Stimulated activated CD8-positive, alpha-beta memory T cell treated with anti-CD3 and anti-CD28 coated beads, Interleukin-7, amount 100 ng/mL, for 48 hours (primary cell): Measurements from ENCODE around the gene TRIM44.
"Not testable (repeated sequence)": the region's sequence is repeated elsewhere in the genome, so short reads cannot be mapped to it uniquely, and the experiment has no call there.

ENCODE experiments used
- DNase-seq, 2 donors: peaks; one replicate each; pipeline ENCODE4 v3.0.0-alpha.2; 2020; ENCODE audit warnings: low read depth in 1 of 2; ENCODE audit errors: extremely low read depth in 1 of 2

TRIM44 gene

GRCh38 chr11:35714882-35715627 lies 52.5 kb downstream of the TRIM44 start:
- peak in 1 of 2 donors; percentile 2 for DNase-seq

GRCh38 chr11:35715677-35716076 lies 53.1 kb downstream of the TRIM44 start:
- not testable (repeated sequence) for DNase-seq

DNA sequence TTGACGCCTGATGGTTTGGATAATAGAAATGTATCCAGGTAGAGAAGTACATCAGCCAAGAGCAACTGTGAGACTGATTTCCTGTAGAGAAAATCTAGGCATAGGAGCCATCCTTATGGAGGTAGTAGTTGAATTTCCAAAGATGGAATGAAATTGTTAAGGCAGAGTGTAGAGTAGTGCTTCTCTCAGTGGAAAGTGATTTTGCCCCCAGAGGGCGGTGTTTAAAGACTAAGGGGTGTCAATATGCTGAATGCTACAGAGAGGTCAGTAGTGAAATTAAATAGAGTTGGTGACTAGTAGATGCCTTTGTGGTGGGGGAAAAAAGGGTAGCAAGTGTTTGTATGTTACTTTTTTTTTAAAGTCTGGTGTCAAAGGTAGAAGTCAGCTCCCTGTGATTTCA lies 54.5 kb downstream of the TRIM44 start:
- no peak for DNase-seq

DNA sequence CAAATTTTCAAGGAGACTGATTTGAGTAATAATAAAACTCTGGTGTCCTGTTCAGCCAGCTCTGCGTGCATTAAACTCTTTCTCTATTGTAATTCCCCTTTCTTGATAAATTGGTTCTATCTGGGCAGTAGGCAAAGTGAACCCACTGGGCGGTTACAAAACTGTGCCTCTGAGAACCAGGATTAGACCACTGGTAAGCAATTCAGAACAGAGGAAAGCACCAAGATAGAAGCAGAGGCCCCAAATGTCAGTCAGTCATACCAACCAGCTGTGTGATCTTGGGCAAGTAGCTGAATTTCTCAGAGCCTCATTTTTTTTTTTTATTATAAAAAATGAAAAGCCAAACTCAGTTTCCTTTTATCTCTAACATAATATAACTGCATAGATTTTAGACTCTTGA lies 54.9 kb downstream of the TRIM44 start:
- DNase-seq: no peak

- no peak for DNase-seq
Measured at GRCh38 chr11:35721651-35722282, 59.2 kb downstream of the TRIM44 start.

DNA sequence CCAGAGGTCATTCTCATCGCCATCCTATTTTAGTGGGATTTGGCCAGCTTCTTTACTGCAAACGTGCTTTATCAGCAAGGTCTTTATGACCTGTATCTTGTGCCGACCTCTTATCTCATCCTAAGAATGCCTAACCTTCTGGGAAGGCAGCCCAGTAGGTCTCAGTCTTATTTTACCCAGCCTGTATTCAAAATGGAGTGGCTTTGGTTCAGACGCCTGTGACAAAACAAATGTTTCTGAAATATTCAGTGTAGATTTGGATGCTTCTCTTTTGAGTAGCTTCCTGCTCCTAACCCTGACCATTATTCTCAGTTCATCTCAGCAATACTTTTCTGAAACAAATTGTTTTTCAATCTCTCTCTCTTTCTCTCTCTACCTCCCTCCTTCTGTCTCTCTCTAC lies 60.1 kb downstream of the TRIM44 start:
- no peak for DNase-seq

- no peak for DNase-seq
Measured at GRCh38 chr11:35723493-35723892, 60.9 kb downstream of the TRIM44 start.

- no peak for DNase-seq
Measured at GRCh38 chr11:35723913-35724312, 61.3 kb downstream of the TRIM44 start.

DNA sequence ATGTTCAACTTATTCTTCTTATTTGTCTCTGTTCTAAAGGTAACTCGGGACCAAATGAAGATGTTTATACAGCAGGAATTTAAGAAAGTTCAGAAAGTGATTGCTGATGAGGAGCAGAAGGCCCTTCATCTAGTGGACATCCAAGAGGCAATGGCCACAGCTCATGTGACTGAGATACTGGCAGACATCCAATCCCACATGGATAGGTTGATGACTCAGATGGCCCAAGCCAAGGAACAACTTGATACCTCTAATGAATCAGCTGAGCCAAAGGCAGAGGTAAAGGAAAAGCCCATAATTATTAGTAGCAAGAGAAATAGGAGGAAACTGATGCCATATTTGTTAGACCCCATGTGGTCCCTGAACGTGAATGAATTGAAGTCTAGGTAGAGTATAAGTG lies 63.3 kb downstream of the TRIM44 start:
- DNase-seq: no peak

DNA sequence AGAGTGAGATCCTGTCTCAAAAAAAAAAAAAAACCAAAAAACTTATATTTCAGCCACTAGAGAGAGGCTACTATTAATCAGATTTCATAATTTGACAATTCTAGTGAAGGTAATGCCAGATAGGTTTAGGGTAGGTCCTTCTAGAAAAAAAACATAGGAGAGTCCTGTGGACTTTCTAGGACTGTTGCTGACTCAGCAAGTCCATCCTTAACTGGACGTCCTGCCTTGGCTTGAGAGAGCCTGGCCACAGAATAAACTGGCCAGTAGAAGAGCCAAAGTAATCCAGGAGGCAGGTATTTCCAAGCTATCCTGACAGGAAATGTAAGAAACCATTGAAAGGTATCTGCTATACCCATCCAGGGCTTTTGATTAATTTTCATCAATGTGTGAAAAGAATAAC lies 64.6 kb downstream of the TRIM44 start:
- no peak for DNase-seq

GRCh38 chr11:35730254-35730653 lies 67.7 kb downstream of the TRIM44 start:
- DNase-seq: no peak

- no peak for DNase-seq
Measured at GRCh38 chr11:35734669-35735410, 72.3 kb downstream of the TRIM44 start.

DNA sequence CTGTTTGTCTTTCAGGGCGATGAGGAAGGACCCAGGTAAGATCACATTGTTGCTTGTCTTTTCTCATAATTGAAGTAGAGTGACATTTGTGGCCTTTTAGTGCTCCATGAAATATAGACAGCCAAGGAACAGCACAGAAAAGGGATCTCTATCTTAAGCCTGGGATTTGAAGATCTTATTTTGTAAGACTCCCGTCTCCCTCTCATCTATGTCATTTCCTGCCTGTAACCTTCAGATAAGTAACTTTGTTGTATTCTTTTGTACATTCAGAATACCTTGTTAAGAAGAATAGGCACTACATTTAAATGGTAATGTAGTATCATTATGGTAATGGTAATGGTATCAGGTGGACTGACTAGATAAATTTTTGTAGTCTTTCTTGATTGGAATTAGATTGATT lies 72.8 kb downstream of the TRIM44 start:
- DNase-seq: no peak

DNA sequence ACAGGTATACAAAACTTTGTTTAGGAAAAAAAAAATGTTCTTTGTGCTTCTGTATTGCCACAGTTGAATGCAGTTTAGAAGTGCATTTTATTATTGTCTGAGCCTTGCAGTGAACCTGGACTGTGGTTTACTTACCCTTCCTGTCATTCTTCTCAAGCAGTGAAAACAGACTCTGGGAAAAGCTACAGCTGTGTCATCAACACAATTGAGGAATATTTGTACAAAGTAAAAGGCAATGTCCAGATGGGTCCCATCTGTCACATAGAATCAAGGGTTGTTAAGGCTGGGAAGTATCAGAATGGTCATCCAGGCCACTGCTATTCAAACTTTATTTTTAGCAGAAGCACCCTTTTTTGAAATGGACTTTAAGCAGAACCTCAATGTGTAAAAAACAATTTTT lies 73.3 kb downstream of the TRIM44 start:
- DNase-seq: no peak

GRCh38 chr11:35736952-35737351 lies 74.4 kb downstream of the TRIM44 start:
- no peak for DNase-seq

DNA sequence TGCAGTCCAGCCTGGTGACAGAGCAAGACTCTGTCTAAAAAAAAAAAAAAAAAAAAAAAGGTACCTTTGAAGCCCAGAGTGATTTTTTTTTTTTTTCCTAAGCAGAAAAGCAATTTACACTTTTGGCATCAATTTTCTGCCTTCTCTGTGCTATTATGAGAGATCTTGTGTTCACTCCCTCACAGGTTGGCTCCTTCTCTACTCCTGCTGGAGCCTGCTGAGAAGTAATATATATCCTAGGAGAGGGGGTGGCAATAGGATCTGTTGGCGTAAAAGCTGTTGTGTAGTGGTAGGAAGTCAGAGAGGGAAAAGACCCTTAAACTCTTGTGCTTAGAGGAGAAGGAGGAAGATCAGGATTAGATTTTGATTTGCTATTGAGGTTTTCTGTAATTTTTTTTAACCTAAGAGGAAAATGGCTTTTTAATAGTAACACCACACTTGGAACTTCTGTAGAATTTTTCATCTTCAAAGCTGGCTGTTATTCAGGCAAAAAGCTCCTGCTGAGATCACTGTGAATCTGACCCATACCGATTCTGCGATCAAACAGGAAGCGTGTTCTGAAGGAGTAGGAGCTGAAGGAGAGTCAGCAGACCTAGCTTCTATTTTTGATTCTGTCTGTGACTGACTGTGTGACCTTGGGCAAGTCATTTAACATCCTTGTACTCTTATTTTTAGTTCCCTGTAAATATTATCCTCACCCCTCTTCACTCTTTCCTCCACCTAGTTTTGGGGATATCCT lies 77.7 kb downstream of the TRIM44 start:
- no peak for DNase-seq

- no peak for DNase-seq
Measured at GRCh38 chr11:35742707-35743454, 80.3 kb downstream of the TRIM44 start.

GRCh38 chr11:35746356-35747153 lies 84.0 kb downstream of the TRIM44 start:
- no peak for DNase-seq

- no peak for DNase-seq
Measured at GRCh38 chr11:35747668-35748067, 85.1 kb downstream of the TRIM44 start.

DNA sequence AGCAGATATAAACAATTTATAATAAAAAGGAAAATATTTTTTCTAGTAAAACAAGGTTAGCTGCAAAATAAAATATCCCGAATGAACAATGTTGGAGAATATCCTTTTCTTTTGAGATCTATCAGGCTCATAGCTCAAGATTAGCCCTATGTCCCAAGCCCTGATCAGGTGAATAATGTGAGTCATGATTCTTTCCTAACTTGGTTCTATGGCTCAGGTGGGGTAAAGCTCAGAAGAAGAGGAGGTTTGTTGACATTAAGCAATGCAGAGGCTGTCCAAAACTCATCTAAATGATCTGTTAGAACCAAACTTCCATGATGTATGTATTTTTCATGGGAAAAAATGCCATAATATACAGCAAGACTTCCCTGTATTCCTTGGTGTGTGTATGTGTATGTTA lies 86.1 kb downstream of the TRIM44 start:
- no peak for DNase-seq
